Stimulated activated memory B cell treated with anti-CD40 and anti-IgM and Interleukin-4, amounts not matched to agents 10 μg/mL and 1 μg/mL and 100 μg/mL, for 72 hours (primary cell): ENCODE results near the gene PEX11B.

Source experiments
- ATAC-seq: fragments of 150-1000 bp; cut with Tn5 transposase; 2 replicates; pipeline ENCODE4 v1.10.0; 2021
- H3K27ac Mint-ChIP-seq: one replicate; pipeline ENCODE4 v1.8.0; 2022; ENCODE audit warnings: mild to moderate bottlenecking, mixed read lengths
- H3K27me3 Mint-ChIP-seq: one replicate; pipeline ENCODE4 v1.8.0; 2022; ENCODE audit warnings: mixed read lengths
- H3K36me3 Mint-ChIP-seq: one replicate; pipeline ENCODE4 v1.8.0; 2022; ENCODE audit warnings: mixed read lengths
- H3K4me1 Mint-ChIP-seq: one replicate; pipeline ENCODE4 v1.8.0; 2022; ENCODE audit warnings: mixed read lengths
- H3K4me3 Mint-ChIP-seq: one replicate; pipeline ENCODE4 v1.8.0; 2022; ENCODE audit warnings: mild to moderate bottlenecking, moderate library complexity, mixed read lengths
- H3K9me3 Mint-ChIP-seq: one replicate; pipeline ENCODE4 v1.8.0; 2022; ENCODE audit warnings: mixed read lengths

PEX11B gene

GRCh38 chr1:145878724-145879123 lies 39.8 kb downstream of the PEX11B start:
- peaks cover 26% of the 10 kb centered on the region for H3K27me3 Mint-ChIP-seq

GRCh38 chr1:145877923-145878486 lies 40.5 kb downstream of the PEX11B start:
- no peak for ATAC-seq
- Mint-ChIP-seq H3K9me3 (no peaks in the 10 kb centered on the region), H3K27ac (no peak overlapping the region), H3K36me3 (no peaks in the 10 kb centered on the region), H3K4me3 (no peak overlapping the region), H3K27me3 (peaks cover 24% of the 10 kb centered on the region), H3K4me1 (peaks cover 1% of the 10 kb centered on the region)

More at GRCh38 chr1:145878724-145879123, 39.8 kb downstream of the PEX11B start:
- H3K4me3 Mint-ChIP-seq: no peak overlapping the region
- H3K36me3 Mint-ChIP-seq: no peaks in the 10 kb centered on the region
- H3K9me3 Mint-ChIP-seq: no peaks in the 10 kb centered on the region
- no peak overlapping the region for H3K27ac Mint-ChIP-seq
- no peaks in the 10 kb centered on the region for H3K4me1 Mint-ChIP-seq
- ATAC-seq: no peak

- H3K4me3 Mint-ChIP-seq: no peak overlapping the region
Measured at GRCh38 chr1:145874646-145875045, 43.9 kb downstream of the PEX11B start.

GRCh38 chr1:145871994-145872924 lies 46.3 kb downstream of the PEX11B start:
- H3K27ac Mint-ChIP-seq: peak overlapping the region; percentile 87
- ATAC-seq: peak; percentile 86
- H3K4me3 Mint-ChIP-seq: peak overlapping the region; percentile 79
- H3K9me3 Mint-ChIP-seq: no peaks in the 10 kb centered on the region
- H3K36me3 Mint-ChIP-seq: no peaks in the 10 kb centered on the region
- H3K27me3 Mint-ChIP-seq: peaks cover 32% of the 10 kb centered on the region
- H3K4me1 Mint-ChIP-seq: peaks cover 18% of the 10 kb centered on the region

More at GRCh38 chr1:145874646-145875045, 43.9 kb downstream of the PEX11B start:
- H3K27ac Mint-ChIP-seq: no peak overlapping the region
- H3K4me1 Mint-ChIP-seq: peaks cover 18% of the 10 kb centered on the region
- H3K9me3 Mint-ChIP-seq: no peaks in the 10 kb centered on the region
- no peak for ATAC-seq
- peaks cover 40% of the 10 kb centered on the region for H3K27me3 Mint-ChIP-seq
- no peaks in the 10 kb centered on the region for H3K36me3 Mint-ChIP-seq

GRCh38 chr1:145868232-145868631 lies 50.3 kb downstream of the PEX11B start:
- Mint-ChIP-seq H3K9me3 (no peaks in the 10 kb centered on the region), H3K36me3 (no peaks in the 10 kb centered on the region)

DNA sequence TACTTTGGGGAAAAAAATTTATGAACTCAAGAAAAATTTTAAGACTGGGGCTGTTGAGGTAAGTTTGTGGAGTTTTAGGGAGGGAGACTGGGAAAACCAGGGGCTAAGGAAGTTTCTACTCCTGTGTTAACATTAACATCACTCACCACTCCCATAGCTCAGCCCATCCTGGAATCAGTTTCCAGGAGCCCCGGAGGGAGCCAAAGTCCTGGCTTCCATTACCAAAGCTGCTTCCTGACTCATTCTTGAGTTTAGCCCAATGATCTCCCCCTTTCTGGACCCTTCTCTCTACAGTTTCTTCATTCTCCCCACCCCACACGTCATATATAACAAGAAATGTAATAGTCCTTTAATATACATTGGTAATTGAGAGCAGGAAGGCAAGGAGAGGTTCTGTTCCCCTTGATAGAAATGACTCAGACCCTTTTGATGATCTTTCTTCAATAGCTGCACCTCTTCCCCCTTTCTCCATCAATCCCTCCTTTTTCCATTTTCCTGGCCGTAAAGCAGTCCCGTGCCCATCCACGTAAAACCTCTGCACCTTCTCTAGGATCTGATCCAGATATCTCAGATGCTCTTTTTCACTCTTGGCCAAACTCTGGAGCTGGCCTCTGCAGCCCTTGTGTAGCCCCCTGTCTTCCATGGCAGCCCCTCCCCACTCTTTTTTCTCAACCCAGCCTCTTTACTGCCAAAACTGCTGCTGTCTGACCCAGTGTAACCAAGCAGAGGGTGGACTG lies 55.1 kb downstream of the PEX11B start:
- ATAC-seq: no peak
- Mint-ChIP-seq H3K4me1 (peaks cover under 1% of the 10 kb centered on the region), H3K9me3 (no peaks in the 10 kb centered on the region), H3K36me3 (no peaks in the 10 kb centered on the region), H3K4me3 (no peak overlapping the region), H3K27ac (no peak overlapping the region), H3K27me3 (peaks cover 10% of the 10 kb centered on the region)

More at GRCh38 chr1:145868232-145868631, 50.3 kb downstream of the PEX11B start:
- H3K4me1 Mint-ChIP-seq: peaks cover 18% of the 10 kb centered on the region
- peaks cover 29% of the 10 kb centered on the region for H3K27me3 Mint-ChIP-seq
- H3K4me3 Mint-ChIP-seq: no peak overlapping the region
- H3K27ac Mint-ChIP-seq: no peak overlapping the region
- ATAC-seq: no peak
